Measurements from ENCODE around the gene GMCL2. TPM values are rescaled to one million over a fixed set of nuclear protein-coding genes. Genes with fewer than 3 reads are reported as not detected.

The GMCL2 gene
- polyA plus RNA-seq, 1 of the 3 experiments (the other 2 are of a cell fraction) = not detected

- H3K9me3 ChIP-seq = no peaks in the 10 kb centered on the region
- no peaks in the 10 kb centered on the region for H3K9me2 ChIP-seq
- no peak overlapping the region for H3K4me2 ChIP-seq
- peaks cover 7 to 29% of the 10 kb centered on the region in 2 experiments for H3K36me3 ChIP-seq (replicated peaks in 1 of 2; ENCODE audit: control insufficient read depth in 1 of 2, insufficient read depth in 2 of 2, low read length in 1 of 2)
- WGBS (ENCODE audit: low lambda C conversion rate) = 85% methylated on average over 4 of the region's 4 CpGs
- ChIA-PET CTCF (interaction anchor here (3.6 kb wide), 1 partner anchor 8 kb away, joined by 17 read pairs; no protein-coding TSS in a partner anchor), POLR2A (no interaction called here)
- H3K9ac ChIP-seq = no peak overlapping the region
- H3K79me2 ChIP-seq (ENCODE audit: insufficient read depth) = peaks cover 28% of the 10 kb centered on the region
- H3K27me3 ChIP-seq (ENCODE audit: insufficient read depth) = no peaks in the 10 kb centered on the region
- no peaks in the 10 kb centered on the region for H4K20me1 ChIP-seq (ENCODE audit: insufficient read depth)
- H3K27ac ChIP-seq (ENCODE audit: low read depth in 2 of 2, low read length in 1 of 2) = no peak overlapping the region
- H3K4me3 ChIP-seq (ENCODE audit: low read depth in 2 of 2, low read length in 1 of 2) = no peak overlapping the region
- TF ChIP-seq CTCF (IDR thresholded peaks at IDR 0.05) = no peak
- no peak for TF ChIP-seq FOSL2 (IDR thresholded peaks at IDR 0.05; ENCODE audit: borderline replicate concordance, low read depth)
- no peak for TF ChIP-seq USF2 (IDR thresholded peaks at IDR 0.05; ENCODE audit: borderline replicate concordance, low read depth, low read length)
- TF ChIP-seq JUND (IDR thresholded peaks at IDR 0.05) = no peak
- TF ChIP-seq REST (IDR thresholded peaks at IDR 0.05; ENCODE audit: low read depth, low read length) = no peak
- no peak for TF ChIP-seq SMC3 (IDR thresholded peaks at IDR 0.05; ENCODE audit: low read depth, low read length)
- TF ChIP-seq USF1 (IDR thresholded peaks at IDR 0.05; ENCODE audit: borderline replicate concordance, low read depth) = no peak
- TF ChIP-seq TAF1 (IDR thresholded peaks at IDR 0.05; ENCODE audit: borderline replicate concordance, low read depth, low read length) = no peak
- no peak for TF ChIP-seq RAD21 (IDR thresholded peaks at IDR 0.05; ENCODE audit: low read length)
- TF ChIP-seq SIN3A (IDR thresholded peaks at IDR 0.05; ENCODE audit: borderline replicate concordance, low read depth, low read length) = no peak
- TF ChIP-seq CHD2 (IDR thresholded peaks at IDR 0.05; ENCODE audit: low read length, partially characterized antibody) = no peak
- TF ChIP-seq NRF1 (IDR thresholded peaks at IDR 0.05; ENCODE audit: low read depth, low read length) = no peak
- no peak for TF ChIP-seq NFIC (IDR thresholded peaks at IDR 0.05; ENCODE audit: borderline replicate concordance)
- no peak for TF ChIP-seq TCF12 (IDR thresholded peaks at IDR 0.05)
- TF ChIP-seq MEF2A (IDR thresholded peaks at IDR 0.05; ENCODE audit: borderline replicate concordance, low read depth) = no peak
- TF ChIP-seq RFX5 (IDR thresholded peaks at IDR 0.05; ENCODE audit: low read length) = no peak
- no peak for TF ChIP-seq MXI1 (IDR thresholded peaks at IDR 0.05; ENCODE audit: low read depth, low read length)
- TF ChIP-seq EP300 (IDR thresholded peaks at IDR 0.05; ENCODE audit: borderline replicate concordance in 1 of 2, low read depth in 1 of 2, low read length in 1 of 2) = no peak
- no peak for TF ChIP-seq TEAD4 (IDR thresholded peaks at IDR 0.05; ENCODE audit: borderline replicate concordance, insufficient read depth)
- TF ChIP-seq EZH2phosphoT487 (IDR thresholded peaks at IDR 0.05; ENCODE audit: borderline replicate concordance, low read depth) = no peak
- H2AFZ ChIP-seq (ENCODE audit: low read depth) = no peak overlapping the region
- H3K4me1 ChIP-seq (ENCODE audit: control insufficient read depth in 1 of 2, insufficient read depth in 2 of 2, low read depth in 1 of 2, low read length in 1 of 2) = peaks cover 6 to 21% of the 10 kb centered on the region in 2 experiments; a peak in 2 of 4 replicates
- no peak for DNase-seq
- H3F3A ChIP-seq (replicated peaks; ENCODE audit: insufficient read depth) = no peaks in the 10 kb centered on the region
Observed at GRCh38 chr5:178227138-178227659, 40.0 kb upstream of the GMCL2 start.
